ENCODE measurements around the gene KBTBD13. TPM values are rescaled to one million over a fixed set of nuclear protein-coding genes. Genes with fewer than 3 reads are reported as not detected.

Gene KBTBD13
- polyA plus RNA-seq, 1 donor (not counting 4 experiments of a cell fraction or from before 2014, with no cell fraction given) = not detected

DNA sequence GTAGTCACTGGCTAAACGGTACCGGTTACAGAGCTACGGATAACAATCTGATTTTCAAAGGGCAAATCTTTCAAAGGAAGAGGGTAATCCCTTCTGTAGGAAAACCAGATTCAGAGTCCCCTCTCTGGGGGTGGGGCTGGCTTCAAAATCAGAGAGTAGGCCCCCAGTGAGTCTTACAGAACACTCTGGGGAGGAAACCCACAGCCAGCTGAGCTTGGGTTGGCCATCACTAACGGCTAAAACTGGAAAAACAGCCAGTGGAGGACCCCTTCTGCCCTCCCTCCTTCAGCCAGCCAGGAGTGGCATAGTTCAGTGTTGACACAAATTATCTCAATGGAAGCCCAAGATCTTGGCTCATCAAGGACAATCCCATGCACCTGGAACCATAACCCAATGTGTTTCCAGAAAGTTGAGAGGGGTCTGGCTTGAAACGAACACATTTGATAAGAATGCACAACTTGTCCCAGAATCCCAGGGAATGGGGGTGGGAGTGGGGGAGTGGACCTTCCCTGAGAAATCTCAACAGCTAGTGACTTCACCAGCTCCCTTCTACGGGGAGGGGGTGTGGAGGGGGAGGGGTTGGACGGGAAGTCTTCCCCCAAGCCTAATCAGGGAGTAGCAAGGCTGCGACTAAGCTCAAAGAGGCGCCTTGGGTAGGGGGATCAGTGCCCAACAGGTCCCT is 9.8 kb upstream of the KBTBD13 start:
- H3K4me1 ChIP-seq (ENCODE audit: control insufficient read depth, extremely low read depth, insufficient read depth, low read length) = no peaks in the 10 kb centered on the region
- FAIRE-seq = no peak
- no peak overlapping the region for H3K4me3 ChIP-seq (ENCODE audit: control insufficient read depth in 2 of 3, extremely low read depth in 1 of 3, insufficient read depth in 2 of 3, low read depth in 1 of 3, low read length in 3 of 3)
- TF ChIP-seq EZH2 (IDR thresholded peaks at IDR 0.05; ENCODE audit: low read length) = no peak
- TF ChIP-seq, protein P1, sequence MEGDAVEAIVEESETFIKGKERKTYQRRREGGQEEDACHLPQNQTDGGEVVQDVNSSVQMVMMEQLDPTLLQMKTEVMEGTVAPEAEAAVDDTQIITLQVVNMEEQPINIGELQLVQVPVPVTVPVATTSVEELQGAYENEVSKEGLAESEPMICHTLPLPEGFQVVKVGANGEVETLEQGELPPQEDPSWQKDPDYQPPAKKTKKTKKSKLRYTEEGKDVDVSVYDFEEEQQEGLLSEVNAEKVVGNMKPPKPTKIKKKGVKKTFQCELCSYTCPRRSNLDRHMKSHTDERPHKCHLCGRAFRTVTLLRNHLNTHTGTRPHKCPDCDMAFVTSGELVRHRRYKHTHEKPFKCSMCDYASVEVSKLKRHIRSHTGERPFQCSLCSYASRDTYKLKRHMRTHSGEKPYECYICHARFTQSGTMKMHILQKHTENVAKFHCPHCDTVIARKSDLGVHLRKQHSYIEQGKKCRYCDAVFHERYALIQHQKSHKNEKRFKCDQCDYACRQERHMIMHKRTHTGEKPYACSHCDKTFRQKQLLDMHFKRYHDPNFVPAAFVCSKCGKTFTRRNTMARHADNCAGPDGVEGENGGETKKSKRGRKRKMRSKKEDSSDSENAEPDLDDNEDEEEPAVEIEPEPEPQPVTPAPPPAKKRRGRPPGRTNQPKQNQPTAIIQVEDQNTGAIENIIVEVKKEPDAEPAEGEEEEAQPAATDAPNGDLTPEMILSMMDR (optimal IDR thresholded peaks at IDR 0.05 in 1 of 3, IDR thresholded peaks at IDR 0.05 in 1 of 3, conservative IDR thresholded peaks at IDR 0.05 in 1 of 3; ENCODE audit: extremely low read depth in 1 of 3, insufficient read depth in 2 of 3, low read length in 3 of 3) = no peak
- no peak for DNase-seq (ENCODE audit: low read depth, low spot score)
- H3K4me2 ChIP-seq (ENCODE audit: control insufficient read depth, extremely low read depth, insufficient read depth, low read depth, low read length) = no peak overlapping the region
- no peak overlapping the region for H3K9ac ChIP-seq (ENCODE audit: control insufficient read depth, extremely low read depth, insufficient read depth, low read length)
- H3K9me1 ChIP-seq (ENCODE audit: control insufficient read depth, extremely low read depth, insufficient read depth, low read length) = no peaks in the 10 kb centered on the region
- H3K79me2 ChIP-seq (ENCODE audit: control insufficient read depth, insufficient read depth, low read length) = no peaks in the 10 kb centered on the region
- H3K27me3 ChIP-seq (ENCODE audit: control insufficient read depth, extremely low read depth, insufficient read depth, low read length) = peaks cover 35% of the 10 kb centered on the region
- dilution Hi-C loops (cut with MboI; ENCODE audit: extremely low pct_ligation_motif_present, low sequenced_read_pairs) = no loop called here
- H4K20me1 ChIP-seq (ENCODE audit: control insufficient read depth, extremely low read depth, insufficient read depth, low read length) = no peaks in the 10 kb centered on the region
- no peaks in the 10 kb centered on the region for H3K9me3 ChIP-seq (ENCODE audit: control insufficient read depth, low read depth, low read length)
- no peak overlapping the region for H3K27ac ChIP-seq (ENCODE audit: control insufficient read depth, insufficient read depth, low read length)
- H2AFZ ChIP-seq (ENCODE audit: control insufficient read depth, low read length) = no peak overlapping the region
- no peaks in the 10 kb centered on the region for H3K36me3 ChIP-seq (ENCODE audit: control insufficient read depth in 2 of 2, extremely low read depth in 1 of 2, insufficient read depth in 2 of 2, low read length in 2 of 2)

DNA sequence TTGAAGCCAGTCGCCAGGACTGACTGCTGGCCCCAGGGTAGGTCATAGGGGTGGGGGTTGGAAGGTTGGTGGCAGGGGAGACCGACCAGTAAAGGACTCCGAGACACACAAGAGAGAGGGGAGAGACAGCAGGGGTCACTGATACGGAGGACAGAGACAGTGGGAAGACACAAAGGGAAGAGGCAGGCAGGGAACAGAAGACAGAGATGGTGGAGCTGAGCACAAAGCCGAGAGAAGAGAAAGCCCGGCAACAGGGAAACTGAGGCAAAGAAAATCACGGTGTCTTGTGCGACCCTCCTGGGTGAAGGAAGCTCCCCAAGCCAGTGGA is 9.3 kb upstream of the KBTBD13 start:
- Histone ChIP-seq H3K27ac (ENCODE audit: control insufficient read depth, insufficient read depth, low read length) (no peak overlapping the region), H2AFZ (ENCODE audit: control insufficient read depth, low read length) (no peak overlapping the region), H3K4me1 (ENCODE audit: control insufficient read depth, extremely low read depth, insufficient read depth, low read length) (no peaks in the 10 kb centered on the region), H3K9me1 (ENCODE audit: control insufficient read depth, extremely low read depth, insufficient read depth, low read length) (no peaks in the 10 kb centered on the region), H3K36me3 (ENCODE audit: control insufficient read depth in 2 of 2, extremely low read depth in 1 of 2, insufficient read depth in 2 of 2, low read length in 2 of 2) (no peaks in the 10 kb centered on the region), H3K4me2 (ENCODE audit: control insufficient read depth, extremely low read depth, insufficient read depth, low read depth, low read length) (no peak overlapping the region), H3K9ac (ENCODE audit: control insufficient read depth, extremely low read depth, insufficient read depth, low read length) (no peak overlapping the region), H3K4me3 (ENCODE audit: control insufficient read depth in 2 of 3, extremely low read depth in 1 of 3, insufficient read depth in 2 of 3, low read depth in 1 of 3, low read length in 3 of 3) (no peak overlapping the region), H3K9me3 (ENCODE audit: control insufficient read depth, low read depth, low read length) (no peaks in the 10 kb centered on the region), H4K20me1 (ENCODE audit: control insufficient read depth, extremely low read depth, insufficient read depth, low read length) (no peaks in the 10 kb centered on the region), H3K79me2 (ENCODE audit: control insufficient read depth, insufficient read depth, low read length) (no peaks in the 10 kb centered on the region), H3K27me3 (ENCODE audit: control insufficient read depth, extremely low read depth, insufficient read depth, low read length) (peaks cover 35% of the 10 kb centered on the region)
- no peak for FAIRE-seq
- TF ChIP-seq EZH2 (IDR thresholded peaks at IDR 0.05; ENCODE audit: low read length) = no peak
- TF ChIP-seq, protein P1 (optimal IDR thresholded peaks at IDR 0.05 in 1 of 3, IDR thresholded peaks at IDR 0.05 in 1 of 3, conservative IDR thresholded peaks at IDR 0.05 in 1 of 3; ENCODE audit: extremely low read depth in 1 of 3, insufficient read depth in 2 of 3, low read length in 3 of 3) = no peak
- dilution Hi-C loops (cut with MboI; ENCODE audit: extremely low pct_ligation_motif_present, low sequenced_read_pairs) = no loop called here
- no peak for DNase-seq (ENCODE audit: low read depth, low spot score)

Data from keratinocyte (primary cell).